ENCODE results near the gene ZFYVE27. TPM values are rescaled to one million over a fixed set of nuclear protein-coding genes. Genes with fewer than 3 reads are reported as not detected.

ZFYVE27 gene
- total and polyA plus RNA-seq, 8 donors = 4.3 to 77.1 (median 15.5) TPM

DNA sequence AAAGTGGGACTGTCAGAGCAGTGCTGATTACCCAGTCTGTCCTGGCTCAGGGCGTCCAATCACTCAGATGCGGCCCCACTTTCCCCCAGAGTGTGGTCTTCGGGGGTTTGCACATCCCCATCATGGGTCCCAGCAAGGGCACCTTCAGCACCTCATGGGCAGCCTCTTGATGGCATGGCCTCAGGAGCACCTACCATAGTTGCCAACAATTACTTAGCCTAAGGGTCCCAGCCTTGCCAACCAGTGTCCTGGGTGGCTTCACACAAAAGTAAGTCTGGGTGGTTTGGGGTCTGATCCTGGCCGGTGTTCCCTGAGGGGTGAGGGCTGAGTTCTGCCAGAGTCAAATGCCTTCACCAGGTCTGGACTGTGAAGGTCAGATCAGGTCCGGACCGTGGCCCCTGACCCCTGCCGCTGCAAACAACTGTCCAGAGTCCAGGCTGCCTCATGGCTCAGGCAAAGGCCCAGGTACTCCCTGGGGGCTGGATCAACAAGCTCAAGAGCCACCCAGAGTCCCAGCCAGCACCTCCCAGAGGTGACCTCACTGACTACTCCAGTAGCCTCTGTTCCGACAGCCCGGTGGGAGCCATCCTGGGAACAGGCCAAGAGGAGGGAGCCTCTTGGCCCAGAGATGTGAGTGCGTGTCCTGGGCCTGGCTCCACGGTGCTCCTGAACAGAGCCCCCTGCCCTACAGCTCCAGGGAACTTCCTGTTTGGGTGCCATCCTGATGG is 29.6 kb upstream of the ZFYVE27 start:
- DNase-seq = no peak
- peaks cover 0 to 22% (median 17%) of the 10 kb centered on the region in 4 donors for H3K4me1 ChIP-seq
- TF ChIP-seq POLR2A (IDR thresholded peaks at IDR 0.05) = no peak
- TF ChIP-seq POLR2AphosphoS5 (IDR thresholded peaks at IDR 0.05) = no peak
- TF ChIP-seq, protein P1, sequence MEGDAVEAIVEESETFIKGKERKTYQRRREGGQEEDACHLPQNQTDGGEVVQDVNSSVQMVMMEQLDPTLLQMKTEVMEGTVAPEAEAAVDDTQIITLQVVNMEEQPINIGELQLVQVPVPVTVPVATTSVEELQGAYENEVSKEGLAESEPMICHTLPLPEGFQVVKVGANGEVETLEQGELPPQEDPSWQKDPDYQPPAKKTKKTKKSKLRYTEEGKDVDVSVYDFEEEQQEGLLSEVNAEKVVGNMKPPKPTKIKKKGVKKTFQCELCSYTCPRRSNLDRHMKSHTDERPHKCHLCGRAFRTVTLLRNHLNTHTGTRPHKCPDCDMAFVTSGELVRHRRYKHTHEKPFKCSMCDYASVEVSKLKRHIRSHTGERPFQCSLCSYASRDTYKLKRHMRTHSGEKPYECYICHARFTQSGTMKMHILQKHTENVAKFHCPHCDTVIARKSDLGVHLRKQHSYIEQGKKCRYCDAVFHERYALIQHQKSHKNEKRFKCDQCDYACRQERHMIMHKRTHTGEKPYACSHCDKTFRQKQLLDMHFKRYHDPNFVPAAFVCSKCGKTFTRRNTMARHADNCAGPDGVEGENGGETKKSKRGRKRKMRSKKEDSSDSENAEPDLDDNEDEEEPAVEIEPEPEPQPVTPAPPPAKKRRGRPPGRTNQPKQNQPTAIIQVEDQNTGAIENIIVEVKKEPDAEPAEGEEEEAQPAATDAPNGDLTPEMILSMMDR (IDR thresholded peaks at IDR 0.05) = no peak
- TF ChIP-seq EP300 (IDR thresholded peaks at IDR 0.05) = no peak
- intact Hi-C loops (cut with DNase I; ENCODE audit: low total_unique reads) = no loop called here
- H3K27me3 ChIP-seq = no peaks in the 10 kb centered on the region
- no peaks in the 10 kb centered on the region for H3K36me3 ChIP-seq
- no peaks in the 10 kb centered on the region for H3K9me3 ChIP-seq
- H3K4me3 ChIP-seq = no peak overlapping the region
- 82 to 86% (median 85%) methylated on average over 5 to 11 of the region's 11 CpGs for whole genome bisulfite sequencing, 5 donors
- H3K27ac ChIP-seq = peak overlapping the region in 1 of 5 donors; percentile 82

DNA sequence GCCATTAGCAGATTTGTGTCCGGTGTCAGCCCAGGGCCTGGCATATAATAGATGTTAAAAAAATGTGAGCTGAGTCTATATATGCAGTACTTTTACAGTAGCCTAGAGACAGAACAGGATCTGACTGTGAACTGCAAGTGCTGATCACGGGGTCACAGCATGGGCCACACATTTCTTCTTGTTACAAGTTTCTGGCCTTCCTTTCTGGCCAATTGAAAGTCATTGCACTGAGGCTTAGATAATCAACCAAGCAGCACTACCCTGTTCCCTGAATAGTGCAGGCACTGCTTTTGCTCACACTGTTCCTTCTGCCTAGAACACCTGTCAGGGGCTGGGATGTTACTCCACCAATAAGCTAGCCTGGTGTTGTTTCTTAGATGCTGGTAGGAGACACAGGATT is 28.8 kb upstream of the ZFYVE27 start:
- H3K27ac ChIP-seq = peak overlapping the region in 2 of 5 donors; percentile 53 to 82
- TF ChIP-seq POLR2A (IDR thresholded peaks at IDR 0.05) = no peak
- no peak for TF ChIP-seq POLR2AphosphoS5 (IDR thresholded peaks at IDR 0.05)
- TF ChIP-seq EP300 (IDR thresholded peaks at IDR 0.05) = no peak
- TF ChIP-seq, protein P1 (IDR thresholded peaks at IDR 0.05) = no peak
- no peak overlapping the region for H3K4me3 ChIP-seq
- intact Hi-C loops (cut with DNase I; ENCODE audit: low total_unique reads) = no loop called here
- no peaks in the 10 kb centered on the region for H3K9me3 ChIP-seq
- 78 to 92% (median 84%) methylated on average over 2 of the region's 2 CpGs for WGBS, 5 donors
- H3K36me3 ChIP-seq = no peaks in the 10 kb centered on the region
- H3K27me3 ChIP-seq = no peaks in the 10 kb centered on the region
- H3K4me1 ChIP-seq = peaks cover 4 to 31% (median 25%) of the 10 kb centered on the region in 4 donors
- no peak for DNase-seq

DNA sequence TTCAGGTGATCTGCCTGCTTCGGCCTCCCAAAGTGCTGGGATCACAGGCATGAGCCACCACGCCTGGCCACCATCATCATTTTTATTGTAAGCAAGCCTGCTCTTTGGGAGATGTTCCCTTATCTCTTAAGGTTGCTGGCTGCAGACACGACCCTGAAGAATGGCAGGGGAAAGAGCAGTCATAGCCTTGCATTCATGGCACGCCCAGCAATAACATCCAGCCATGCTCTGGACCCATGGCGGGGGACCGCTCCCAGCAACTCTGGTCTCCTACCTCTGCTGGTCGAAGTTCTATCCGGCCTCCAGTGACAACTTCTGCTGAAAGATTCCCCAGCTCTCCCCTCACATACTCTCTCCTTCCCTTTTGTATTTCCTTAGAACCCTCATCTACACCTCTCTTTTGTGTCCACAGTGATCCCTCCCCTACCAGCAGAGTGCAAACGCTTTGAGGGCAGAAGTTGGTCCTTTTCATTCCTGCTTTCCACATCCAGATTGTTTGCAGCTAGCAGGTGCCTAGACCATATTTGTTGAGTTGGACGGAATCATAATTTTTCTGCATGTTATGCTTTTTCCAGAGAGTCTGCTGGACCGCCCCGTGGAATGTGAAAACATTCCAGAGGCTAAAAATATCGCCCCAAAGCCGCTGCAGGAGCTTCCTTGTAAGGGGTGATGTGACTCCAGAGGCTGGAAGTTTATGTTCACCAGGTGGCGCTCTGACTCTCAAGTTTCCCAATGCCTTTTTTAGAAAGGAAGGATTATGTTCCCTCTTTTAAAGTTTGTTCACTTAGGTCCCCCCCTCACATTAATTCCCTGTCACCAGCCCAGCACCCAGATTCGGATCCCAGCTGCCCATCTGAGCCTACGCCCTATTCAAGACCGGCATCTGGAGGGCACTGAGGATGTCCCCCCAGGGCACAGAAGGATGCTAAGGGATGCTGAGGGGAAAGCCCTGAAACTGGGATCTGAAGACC is 27.7 kb upstream of the ZFYVE27 start:
- intact Hi-C loops (cut with DNase I; ENCODE audit: low total_unique reads) = no loop called here
- no peak overlapping the region for H3K4me3 ChIP-seq
- WGBS, 5 donors = 34 to 42% (median 39%) methylated on average over 18 of the region's 18 CpGs
- peak overlapping the region in 3 of 5 donors; percentile 53 to 82 (median 55) for H3K27ac ChIP-seq
- H3K27me3 ChIP-seq = no peaks in the 10 kb centered on the region
- peaks cover 10 to 40% (median 30%) of the 10 kb centered on the region in 4 donors for H3K4me1 ChIP-seq
- H3K36me3 ChIP-seq = no peaks in the 10 kb centered on the region
- peak; percentile 72 to 92 for DNase-seq
- no peaks in the 10 kb centered on the region for H3K9me3 ChIP-seq
- TF ChIP-seq, protein P1 (IDR thresholded peaks at IDR 0.05) = peak in 5 of 7 experiments; percentile 22 to 65 (median 43)
- TF ChIP-seq EP300 (IDR thresholded peaks at IDR 0.05) = no peak
- TF ChIP-seq POLR2AphosphoS5 (IDR thresholded peaks at IDR 0.05) = peak in 2 of 3 donors; percentile 4 to 31

Measured in stomach (tissue), 9 donors.